DOHH2 (cell line): ENCODE data around the gene MTHFR.

Experiments used
- H3F3A ChIP-seq: fragments of 200-600 bp; sonication (generic), shearing (Covaris generic); 2 replicates; pipeline ENCODE4 v1.6.0; 2016; ENCODE audit warnings: antibody characterized with exemption, mild to moderate bottlenecking; ENCODE audit not compliant: control insufficient read depth, insufficient read depth
- H3K27ac ChIP-seq: fragments of 200-600 bp; sonication (generic); 2 replicates; pipeline ENCODE4 v1.5.1; 2014; ENCODE audit warnings: low read depth, mild to moderate bottlenecking, low read length, moderate library complexity
- H3K27me3 ChIP-seq: fragments of 200-600 bp; sonication (generic); 2 replicates; pipeline ENCODE4 v1.6.1; 2014; ENCODE audit warnings: mild to moderate bottlenecking, low read length, mixed read lengths; ENCODE audit not compliant: control insufficient read depth
- H3K36me3 ChIP-seq: fragments of 200-600 bp; sonication (generic); 2 replicates; pipeline ENCODE4 v1.6.1; 2014; ENCODE audit warnings: mild to moderate bottlenecking, low read length, moderate library complexity, mixed read lengths; ENCODE audit not compliant: control insufficient read depth
- H3K4me1 ChIP-seq: fragments of 200-600 bp; sonication (generic); 2 replicates; pipeline ENCODE4 v1.6.1; 2014; ENCODE audit warnings: mild to moderate bottlenecking, low read length, mixed read lengths; ENCODE audit not compliant: control insufficient read depth
- H3K4me2 ChIP-seq: fragments of 200-600 bp; sonication (generic); 2 replicates; pipeline ENCODE4 v1.6.0; 2014; ENCODE audit warnings: mild to moderate bottlenecking, low read length, moderate library complexity
- H3K4me3 ChIP-seq: fragments of 200-600 bp; sonication (generic); 2 replicates; pipeline ENCODE4 v1.5.1; 2014; ENCODE audit warnings: mild to moderate bottlenecking, low read length, mixed read lengths
- H3K79me2 ChIP-seq: fragments of 200-600 bp; sonication (generic); 2 replicates; pipeline ENCODE4 v1.6.1; 2014; ENCODE audit warnings: mild to moderate bottlenecking, low read length, mixed read lengths; ENCODE audit not compliant: control insufficient read depth
- H3K9me2 ChIP-seq: fragments of 200-600 bp; sonication (generic); replicated peaks from 2 replicates; pipeline ENCODE4 v1.6.1; 2014; ENCODE audit warnings: mild to moderate bottlenecking, low read length, mixed read lengths; ENCODE audit not compliant: control insufficient read depth
- H3K9me3 ChIP-seq: fragments of 200-600 bp; sonication (generic); 2 replicates; pipeline ENCODE4 v1.6.1; 2014; ENCODE audit warnings: antibody characterized with exemption, low read length, mixed read lengths; ENCODE audit not compliant: control insufficient read depth, insufficient read depth
- H4K20me1 ChIP-seq: fragments of 200-600 bp; sonication (generic); 2 replicates; pipeline ENCODE4 v1.6.0; 2014; ENCODE audit warnings: low read depth, mild to moderate bottlenecking, antibody characterized with exemption, low read length, moderate library complexity; ENCODE audit not compliant: control insufficient read depth, insufficient read depth
- EZH2phosphoT487 ChIP-seq: fragments of 200-600 bp; sonication (generic); IDR thresholded peaks from 2 replicates; pipeline ENCODE4 v1.6.1; 2017; ENCODE audit warnings: borderline replicate concordance, mild to moderate bottlenecking, antibody characterized with exemption, low read length, moderate library complexity, mixed read lengths
- TF ChIP-seq, protein P1 (sequence below): fragments of 200-600 bp; sonication (generic); IDR thresholded peaks from one replicate; pipeline ENCODE4 v1.5.1; 2014; ENCODE audit warnings: antibody characterized with exemption, mild to moderate bottlenecking, low read depth, low read length; ENCODE audit not compliant: poor library complexity, severe bottlenecking

Gene MTHFR

GRCh38 chr1:11813021-11813420, 7.3 kb upstream of the MTHFR start:
- H3K27me3 ChIP-seq, result no peaks in the 10 kb centered on the region
- peak overlapping the region; percentile 57 for H3K4me2 ChIP-seq
- H3F3A ChIP-seq, result peaks cover 21% of the 10 kb centered on the region
- peaks cover 80% of the 10 kb centered on the region for H3K4me1 ChIP-seq
- H3K27ac ChIP-seq, result peak overlapping the region; percentile 88
- no peaks in the 10 kb centered on the region for H3K9me2 ChIP-seq
- TF ChIP-seq, protein P1, sequence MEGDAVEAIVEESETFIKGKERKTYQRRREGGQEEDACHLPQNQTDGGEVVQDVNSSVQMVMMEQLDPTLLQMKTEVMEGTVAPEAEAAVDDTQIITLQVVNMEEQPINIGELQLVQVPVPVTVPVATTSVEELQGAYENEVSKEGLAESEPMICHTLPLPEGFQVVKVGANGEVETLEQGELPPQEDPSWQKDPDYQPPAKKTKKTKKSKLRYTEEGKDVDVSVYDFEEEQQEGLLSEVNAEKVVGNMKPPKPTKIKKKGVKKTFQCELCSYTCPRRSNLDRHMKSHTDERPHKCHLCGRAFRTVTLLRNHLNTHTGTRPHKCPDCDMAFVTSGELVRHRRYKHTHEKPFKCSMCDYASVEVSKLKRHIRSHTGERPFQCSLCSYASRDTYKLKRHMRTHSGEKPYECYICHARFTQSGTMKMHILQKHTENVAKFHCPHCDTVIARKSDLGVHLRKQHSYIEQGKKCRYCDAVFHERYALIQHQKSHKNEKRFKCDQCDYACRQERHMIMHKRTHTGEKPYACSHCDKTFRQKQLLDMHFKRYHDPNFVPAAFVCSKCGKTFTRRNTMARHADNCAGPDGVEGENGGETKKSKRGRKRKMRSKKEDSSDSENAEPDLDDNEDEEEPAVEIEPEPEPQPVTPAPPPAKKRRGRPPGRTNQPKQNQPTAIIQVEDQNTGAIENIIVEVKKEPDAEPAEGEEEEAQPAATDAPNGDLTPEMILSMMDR, result no peak
- no peak for TF ChIP-seq EZH2phosphoT487
- H3K4me3 ChIP-seq, result peak overlapping the region; percentile 37
- H3K9me3 ChIP-seq, result no peaks in the 10 kb centered on the region
- peaks cover 85% of the 10 kb centered on the region for H3K79me2 ChIP-seq
- no peaks in the 10 kb centered on the region for H4K20me1 ChIP-seq
- H3K36me3 ChIP-seq, result peaks cover 90% of the 10 kb centered on the region

DNA sequence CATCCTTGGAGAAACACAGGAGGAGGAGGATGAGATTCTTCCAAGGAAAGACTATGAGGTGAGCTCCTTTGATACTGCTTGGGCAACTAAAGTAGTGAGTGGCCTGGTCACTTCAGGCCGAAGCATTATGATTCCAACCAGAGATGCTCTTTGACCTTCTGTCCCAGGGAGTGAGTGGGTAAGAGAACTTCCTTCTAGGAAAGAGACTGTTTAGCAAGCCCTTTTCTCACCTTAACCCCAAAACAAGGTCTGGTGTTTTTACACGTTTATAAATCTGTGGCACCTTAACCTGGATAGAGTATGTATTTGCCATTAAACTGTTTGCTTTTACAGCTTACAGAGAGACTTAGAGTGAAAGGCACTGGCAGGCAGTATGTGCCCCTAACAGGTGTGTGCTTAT, 1.4 kb upstream of the MTHFR start:
- peaks cover 77% of the 10 kb centered on the region for H3K36me3 ChIP-seq
- H3F3A ChIP-seq, result peaks cover 5% of the 10 kb centered on the region
- peak overlapping the region; percentile 82 for H3K27ac ChIP-seq
- peaks cover 13% of the 10 kb centered on the region; the same call in 1 of the 2 replicates for H4K20me1 ChIP-seq
- no peaks in the 10 kb centered on the region for H3K9me3 ChIP-seq
- H3K4me1 ChIP-seq, result peaks cover 81% of the 10 kb centered on the region
- H3K79me2 ChIP-seq, result peaks cover 94% of the 10 kb centered on the region
- no peaks in the 10 kb centered on the region for H3K9me2 ChIP-seq
- H3K27me3 ChIP-seq, result no peaks in the 10 kb centered on the region
- H3K4me2 ChIP-seq, result peak overlapping the region; percentile 100
- TF ChIP-seq, protein P1, result no peak
- no peak for TF ChIP-seq EZH2phosphoT487
- peak overlapping the region; percentile 97 for H3K4me3 ChIP-seq

DNA sequence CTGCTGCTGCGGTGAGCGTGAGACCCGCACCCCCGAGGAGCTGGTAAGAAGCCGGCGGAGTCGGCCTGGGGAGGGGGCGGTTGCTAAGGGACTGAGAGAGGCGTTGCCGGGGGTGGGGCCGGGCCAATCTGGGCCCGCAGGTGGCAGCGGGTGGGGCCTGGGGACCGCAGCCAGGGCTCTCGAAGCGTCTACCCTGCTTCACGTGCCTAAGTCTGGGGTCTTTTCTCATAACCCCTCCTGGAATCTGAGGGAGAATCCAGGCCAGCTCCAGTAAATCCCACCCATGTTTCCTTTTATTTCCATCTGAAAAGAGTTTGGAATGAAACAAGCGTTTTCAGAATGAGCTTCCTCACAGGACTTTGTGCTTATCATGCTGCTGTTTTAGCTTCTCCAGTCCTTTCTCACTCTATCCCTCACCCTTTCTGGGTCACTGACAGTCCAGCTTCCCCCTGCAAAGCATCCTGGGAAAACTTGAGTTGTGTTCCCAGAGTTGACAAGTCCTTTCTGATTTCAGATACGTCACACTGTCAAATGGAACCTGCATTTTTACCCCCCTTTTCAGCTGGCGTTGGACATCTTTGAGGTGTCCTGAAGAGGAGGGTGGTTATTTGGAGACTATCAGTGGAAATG, 658 bp upstream of the MTHFR start:
- no peaks in the 10 kb centered on the region for H3K9me3 ChIP-seq
- peaks cover 76% of the 10 kb centered on the region for H3K36me3 ChIP-seq
- H3K4me3 ChIP-seq, result peak overlapping the region; percentile 97
- H3K27ac ChIP-seq, result peak overlapping the region; percentile 82
- H3K9me2 ChIP-seq, result no peaks in the 10 kb centered on the region
- TF ChIP-seq EZH2phosphoT487, result no peak
- TF ChIP-seq, protein P1, result no peak
- H3F3A ChIP-seq, result peaks cover 5% of the 10 kb centered on the region
- peak overlapping the region; percentile 100 for H3K4me2 ChIP-seq
- peaks cover 76% of the 10 kb centered on the region for H3K4me1 ChIP-seq
- peaks cover 89% of the 10 kb centered on the region for H3K79me2 ChIP-seq
- H4K20me1 ChIP-seq, result peaks cover 13% of the 10 kb centered on the region; the same call in 1 of the 2 replicates
- H3K27me3 ChIP-seq, result no peaks in the 10 kb centered on the region
